ENCODE data around the gene IGFBP4. TPM values are rescaled to one million over a fixed set of nuclear protein-coding genes. Genes with fewer than 3 reads are reported as not detected.

IGFBP4 gene
- total RNA-seq, 4 donors from 2014 or later: 35.1 to 90.4 (median 39.6) TPM

GRCh38 chr17:40461732-40462342 lies 18.6 kb downstream of the IGFBP4 start:
- TF ChIP-seq CTCF (IDR thresholded peaks at IDR 0.05): no peak
- TF ChIP-seq POLR2A (IDR thresholded peaks at IDR 0.05): no peak
- no peak for DNase-seq (ENCODE audit: low spot score in 2 of 2)
- intact Hi-C loops (cut with DNase I; ENCODE audit: low total_unique reads): no loop called here
- 55 to 69% methylated on average over 12 of the region's 12 CpGs for WGBS, 2 donors
- no peak overlapping the region for H3K4me3 ChIP-seq (ENCODE audit: low read depth, poor library complexity, severe bottlenecking)

GRCh38 chr17:40462343-40463121 lies 19.3 kb downstream of the IGFBP4 start:
- H3K4me3 ChIP-seq (ENCODE audit: low read depth, poor library complexity, severe bottlenecking): no peak overlapping the region
- intact Hi-C loops (cut with DNase I; ENCODE audit: low total_unique reads): no loop called here
- DNase-seq (ENCODE audit: low spot score in 2 of 2): no peak
- 69 to 77% methylated on average over 5 to 9 of the region's 9 CpGs for WGBS, 2 donors
- TF ChIP-seq CTCF (IDR thresholded peaks at IDR 0.05) (no peak), POLR2A (IDR thresholded peaks at IDR 0.05) (no peak)

- 58 to 62% methylated on average over 10 to 11 of the region's 11 CpGs for WGBS, 2 donors
- intact Hi-C loops (cut with DNase I; ENCODE audit: low total_unique reads): no loop called here
- DNase-seq (ENCODE audit: low spot score in 2 of 2): no peak
- TF ChIP-seq CTCF (IDR thresholded peaks at IDR 0.05): no peak
- TF ChIP-seq POLR2A (IDR thresholded peaks at IDR 0.05): no peak
- H3K4me3 ChIP-seq (ENCODE audit: low read depth, poor library complexity, severe bottlenecking): no peak overlapping the region
Observed at GRCh38 chr17:40463122-40463550, 19.9 kb downstream of the IGFBP4 start.

- intact Hi-C loops (cut with DNase I; ENCODE audit: low total_unique reads): no loop called here
- TF ChIP-seq CTCF (IDR thresholded peaks at IDR 0.05) (no peak), POLR2A (IDR thresholded peaks at IDR 0.05) (no peak)
- H3K4me3 ChIP-seq (ENCODE audit: low read depth, poor library complexity, severe bottlenecking): no peak overlapping the region
- 91 to 95% methylated on average over 5 of the region's 5 CpGs for WGBS, 2 donors
- DNase-seq (ENCODE audit: low spot score in 2 of 2): no peak
Observed at GRCh38 chr17:40464392-40464855, 21.2 kb downstream of the IGFBP4 start.

- no peak for TF ChIP-seq POLR2A (IDR thresholded peaks at IDR 0.05)
- WGBS, 2 donors: 78 to 85% methylated on average over 11 of the region's 11 CpGs
- no peak for DNase-seq (ENCODE audit: low spot score in 2 of 2)
- no peak overlapping the region for H3K4me3 ChIP-seq (ENCODE audit: low read depth, poor library complexity, severe bottlenecking)
- intact Hi-C loops (cut with DNase I; ENCODE audit: low total_unique reads): no loop called here
Observed at GRCh38 chr17:40466298-40466971, 23.2 kb downstream of the IGFBP4 start.

GRCh38 chr17:40467281-40467867 lies 24.1 kb downstream of the IGFBP4 start:
- H3K4me3 ChIP-seq (ENCODE audit: low read depth, poor library complexity, severe bottlenecking): no peak overlapping the region
- WGBS, 2 donors: 92 to 96% methylated on average over 2 of the region's 2 CpGs
- no peak for TF ChIP-seq POLR2A (IDR thresholded peaks at IDR 0.05)
- no peak for TF ChIP-seq CTCF (IDR thresholded peaks at IDR 0.05)
- intact Hi-C loops (cut with DNase I; ENCODE audit: low total_unique reads): no loop called here
- no peak for DNase-seq (ENCODE audit: low spot score in 2 of 2)

Data from lower leg skin (tissue), 4 donors.